ENCODE measurements around the gene KIAA1217.
"Not testable (repeated sequence)": the region's sequence is repeated elsewhere in the genome, so short reads cannot be mapped to it uniquely, and the experiment has no call there.

KIAA1217 gene

GRCh38 chr10:24415455-24416125 lies 206.7 kb downstream of the KIAA1217 start:
- no peak for DNase-seq

GRCh38 chr10:24416248-24416647 lies 207.3 kb downstream of the KIAA1217 start:
- no peak for DNase-seq

- no peak for DNase-seq
Measured at GRCh38 chr10:24417053-24417452, 208.1 kb downstream of the KIAA1217 start.

DNA sequence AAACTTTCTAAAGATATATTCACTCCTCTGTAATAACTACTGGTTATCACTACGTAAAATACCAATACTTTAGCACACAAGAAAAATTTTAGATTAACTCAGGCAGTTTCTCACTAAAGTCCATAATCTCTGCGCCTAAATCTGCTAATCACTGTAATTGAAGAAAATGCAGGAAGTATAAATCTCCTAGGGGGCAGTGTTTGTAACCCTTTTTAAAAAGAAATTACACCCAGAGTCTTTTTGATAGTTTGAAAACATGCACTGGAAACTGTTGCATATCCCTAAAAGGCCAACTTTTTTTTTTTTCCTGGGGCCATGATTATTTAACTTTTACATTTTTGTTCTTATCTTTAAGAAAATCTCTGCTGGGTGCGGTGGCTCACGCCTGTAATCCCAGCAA lies 209.6 kb downstream of the KIAA1217 start:
- DNase-seq = no peak

- no peak for DNase-seq
Measured at GRCh38 chr10:24419066-24419465, 210.1 kb downstream of the KIAA1217 start.

DNA sequence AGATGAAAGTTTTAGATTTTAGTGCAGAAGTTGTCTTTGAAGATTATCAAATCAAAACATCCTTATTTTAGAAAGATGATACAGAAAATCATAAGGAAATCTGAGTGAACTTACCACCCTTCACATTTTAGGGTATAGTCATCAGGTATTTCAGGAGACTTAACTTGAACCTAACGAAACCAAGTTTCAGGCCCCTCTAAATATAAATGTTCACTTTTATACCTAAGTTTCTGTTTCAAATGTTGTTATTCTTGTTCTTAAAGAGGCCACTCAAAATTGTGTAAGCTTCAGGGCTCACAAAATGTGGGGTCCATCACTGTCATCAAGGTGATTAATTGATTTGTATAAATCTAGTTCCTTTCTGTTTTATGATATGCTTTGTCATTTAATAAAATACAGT lies 216.2 kb downstream of the KIAA1217 start:
- no peak for DNase-seq

GRCh38 chr10:24427678-24428409 lies 218.9 kb downstream of the KIAA1217 start:
- DNase-seq = no peak

- no peak for DNase-seq
Measured at GRCh38 chr10:24428410-24428782, 219.5 kb downstream of the KIAA1217 start.

- no peak for DNase-seq
Measured at GRCh38 chr10:24430591-24430990, 221.7 kb downstream of the KIAA1217 start.

DNA sequence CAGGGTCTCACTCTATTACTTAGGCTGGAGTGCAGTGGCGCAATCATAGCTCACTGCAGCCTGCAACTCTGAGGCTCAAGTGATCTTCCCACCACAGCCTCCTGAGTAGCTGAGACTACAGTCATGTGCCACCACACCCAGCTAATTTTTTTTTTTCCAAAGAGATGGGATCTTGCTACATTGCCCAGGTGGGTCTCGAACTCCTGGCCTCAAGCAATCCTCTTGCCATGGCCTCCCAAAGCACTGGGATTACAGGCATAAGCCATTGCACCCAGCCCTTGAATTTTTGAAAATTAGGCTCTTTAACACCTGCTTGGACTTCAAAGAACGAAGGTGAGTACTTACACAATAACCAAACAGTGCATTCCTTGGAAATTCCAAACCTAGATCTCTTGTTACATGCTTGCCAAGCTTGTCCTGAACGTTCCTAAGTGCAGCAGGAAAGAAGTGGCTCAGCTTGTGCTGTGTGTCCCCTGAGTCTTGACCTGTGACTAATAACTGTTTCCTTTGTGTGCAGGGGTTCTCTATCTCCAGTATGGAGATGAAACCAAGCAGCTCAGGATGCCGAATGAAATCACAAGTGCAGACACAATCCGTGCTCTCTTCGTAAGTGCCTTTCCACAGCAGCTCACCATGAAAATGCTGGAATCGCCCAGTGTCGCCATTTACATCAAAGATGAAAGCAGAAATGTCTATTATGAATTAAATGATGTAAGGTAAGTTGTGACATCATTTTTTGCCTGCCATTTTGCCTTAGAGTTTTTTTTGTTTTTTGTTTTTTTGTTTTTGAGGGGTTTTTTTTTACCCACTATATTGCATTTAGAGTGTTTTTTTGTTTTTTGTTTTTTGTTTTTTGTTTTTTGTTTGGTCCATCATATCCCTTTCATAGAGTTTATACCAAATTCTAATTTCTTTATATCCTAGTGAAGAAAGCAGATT lies 223.8 kb downstream of the KIAA1217 start:
- DNase-seq = no peak

GRCh38 chr10:24433705-24434104 lies 224.8 kb downstream of the KIAA1217 start:
- DNase-seq = no peak

- no peak for DNase-seq
Measured at GRCh38 chr10:24434961-24435360, 226.0 kb downstream of the KIAA1217 start.

DNA sequence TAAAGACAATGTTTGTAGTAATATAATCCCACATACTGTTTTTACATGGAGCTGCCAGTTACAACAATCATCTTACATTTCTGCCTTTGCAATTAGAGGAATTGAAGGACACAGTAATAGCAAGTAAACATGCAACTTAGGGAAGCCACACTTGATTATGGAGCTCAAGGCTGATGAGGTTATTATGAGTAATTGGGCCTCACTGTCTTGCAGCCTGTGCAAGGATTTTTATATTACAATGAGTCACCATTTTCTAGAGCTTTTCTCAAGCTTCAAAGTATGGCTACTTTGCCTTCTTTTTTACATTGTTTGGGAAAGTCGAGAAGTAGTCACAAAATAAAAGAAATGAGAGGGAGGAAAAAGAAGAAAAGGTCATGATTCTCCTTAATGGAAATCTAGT lies 226.4 kb downstream of the KIAA1217 start:
- no peak for DNase-seq

- no peak for DNase-seq
Measured at GRCh38 chr10:24437302-24437701, 228.4 kb downstream of the KIAA1217 start.

DNA sequence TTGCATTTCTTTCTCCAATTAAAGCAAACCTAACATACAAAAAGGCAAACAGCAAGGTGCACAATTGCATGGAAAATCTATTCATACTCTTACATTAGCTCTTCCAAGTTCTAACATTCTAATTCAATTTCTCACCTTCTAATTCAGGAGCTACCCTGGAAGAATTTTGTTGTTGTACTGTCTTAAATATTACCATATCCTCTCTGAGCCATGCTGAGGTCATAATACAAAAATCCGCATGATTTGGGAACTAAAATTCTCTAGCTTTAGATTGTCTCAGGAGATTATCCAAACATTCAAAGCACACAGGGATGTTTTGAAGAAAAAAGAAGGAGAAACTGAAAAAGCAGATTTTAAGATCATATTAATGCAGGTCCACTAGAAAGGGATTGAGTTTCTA lies 229.9 kb downstream of the KIAA1217 start:
- DNase-seq = no peak

DNA sequence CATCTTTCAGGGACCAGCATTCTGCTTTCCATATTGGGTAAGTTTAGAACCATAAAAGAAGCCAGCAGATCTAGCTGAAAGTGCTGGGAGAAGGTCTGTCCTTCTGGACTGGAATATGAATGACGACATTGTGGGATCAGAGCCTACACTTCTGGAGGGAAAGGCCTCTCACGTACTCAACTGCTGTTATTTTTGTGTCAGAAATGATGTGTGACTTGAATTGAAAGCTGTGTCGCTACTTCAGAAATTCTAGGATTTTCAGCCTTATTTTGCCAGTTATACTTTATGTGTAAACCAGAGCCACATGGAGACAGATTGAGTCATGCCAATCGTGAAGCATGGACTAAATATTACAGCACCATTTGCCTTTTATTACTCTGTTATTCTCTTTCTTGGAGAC lies 231.0 kb downstream of the KIAA1217 start:
- no peak for DNase-seq

GRCh38 chr10:24440817-24441797 lies 232.2 kb downstream of the KIAA1217 start:
- DNase-seq = no peak

GRCh38 chr10:24442234-24442633 lies 233.3 kb downstream of the KIAA1217 start:
- DNase-seq = no peak

DNA sequence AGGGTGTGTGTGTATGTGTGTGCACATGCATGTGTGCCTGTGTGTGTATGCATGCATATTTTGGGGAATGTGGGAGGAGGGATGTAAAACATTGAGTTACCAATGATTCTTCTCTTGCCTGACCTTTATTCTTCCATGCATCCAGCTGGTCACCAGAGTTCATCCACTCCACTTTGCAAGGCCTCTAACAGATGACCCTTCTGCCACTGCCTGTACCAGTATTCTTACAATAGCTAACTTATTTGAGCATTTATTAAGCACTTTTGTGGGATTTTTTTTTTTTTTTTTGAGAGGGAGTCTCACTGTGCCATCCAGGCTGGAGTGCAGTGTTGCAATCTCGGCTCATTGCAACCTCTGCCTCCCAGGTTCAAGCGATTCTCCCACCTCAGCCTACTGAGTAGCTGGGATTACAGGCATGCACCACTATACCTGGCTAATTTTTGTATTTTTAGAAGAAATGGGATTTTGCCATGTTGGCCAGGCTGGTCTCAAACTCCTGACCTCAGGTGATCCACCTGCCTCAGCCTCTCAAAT lies 233.8 kb downstream of the KIAA1217 start:
- DNase-seq = not testable (repeated sequence)

DNA sequence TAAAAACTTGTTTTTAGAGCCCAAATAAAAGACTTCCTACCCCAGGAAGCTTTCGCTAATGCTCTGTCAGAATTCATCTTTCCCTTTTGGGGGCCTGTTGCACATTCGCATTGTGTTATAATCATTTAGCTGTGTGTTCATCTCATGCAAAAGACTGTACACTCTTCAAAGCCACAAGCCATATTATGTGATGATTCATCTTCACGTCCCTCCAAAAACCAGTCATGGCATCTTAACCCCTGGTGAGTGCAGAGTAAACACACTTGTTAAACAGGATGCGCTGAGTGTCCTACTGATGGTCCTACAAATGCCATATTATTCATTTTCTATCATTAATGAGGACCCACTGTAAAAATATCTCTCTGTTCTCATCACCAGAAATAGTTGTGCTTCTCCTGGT lies 235.4 kb downstream of the KIAA1217 start:
- no peak for DNase-seq

GRCh38 chr10:24445958-24446357 lies 237.0 kb downstream of the KIAA1217 start:
- not testable (repeated sequence) for DNase-seq

- DNase-seq = no peak
Measured at GRCh38 chr10:24446739-24447138, 237.8 kb downstream of the KIAA1217 start.
